ENCODE measurements around the gene MYL3. TPM values are rescaled to one million over a fixed set of nuclear protein-coding genes. Genes with fewer than 3 reads are reported as not detected.

MYL3 gene
- total RNA-seq, 2 donors from 2014 or later = 208 to 223 TPM

GRCh38 chr3:46897829-46898320 lies 34.6 kb upstream of the MYL3 start:
- no peaks in the 10 kb centered on the region for H3K27me3 ChIP-seq
- peaks cover 0 to 24% of the 10 kb centered on the region in 2 donors for H3K4me1 ChIP-seq
- H3K9me3 ChIP-seq = no peaks in the 10 kb centered on the region
- no peak overlapping the region for H3K27ac ChIP-seq
- no peak for DNase-seq (ENCODE audit: low spot score)
- H3K36me3 ChIP-seq = no peaks in the 10 kb centered on the region
- no peak overlapping the region for H3K4me3 ChIP-seq
- no peak for TF ChIP-seq CTCF (IDR thresholded peaks at IDR 0.05)

- no peaks in the 10 kb centered on the region for H3K27me3 ChIP-seq
- no peak overlapping the region for H3K4me3 ChIP-seq
- TF ChIP-seq CTCF (IDR thresholded peaks at IDR 0.05) = no peak
- H3K9me3 ChIP-seq = no peaks in the 10 kb centered on the region
- DNase-seq (ENCODE audit: low spot score) = no peak
- peaks cover 0 to 33% of the 10 kb centered on the region in 2 donors for H3K4me1 ChIP-seq
- no peaks in the 10 kb centered on the region for H3K36me3 ChIP-seq
- no peak overlapping the region for H3K27ac ChIP-seq
Observed at GRCh38 chr3:46897031-46897430, 33.8 kb upstream of the MYL3 start.

GRCh38 chr3:46896386-46896785 lies 33.1 kb upstream of the MYL3 start:
- Histone ChIP-seq H3K9me3 (no peaks in the 10 kb centered on the region), H3K4me3 (no peak overlapping the region), H3K27ac (no peak overlapping the region), H3K4me1 (peaks cover 0 to 39% of the 10 kb centered on the region in 2 donors), H3K27me3 (no peaks in the 10 kb centered on the region), H3K36me3 (no peaks in the 10 kb centered on the region)
- no peak for DNase-seq (ENCODE audit: low spot score)
- no peak for TF ChIP-seq CTCF (IDR thresholded peaks at IDR 0.05)

GRCh38 chr3:46895761-46896160 lies 32.5 kb upstream of the MYL3 start:
- Histone ChIP-seq H3K27ac (no peak overlapping the region), H3K9me3 (no peaks in the 10 kb centered on the region), H3K27me3 (no peaks in the 10 kb centered on the region), H3K36me3 (no peaks in the 10 kb centered on the region), H3K4me1 (peaks cover 0 to 41% of the 10 kb centered on the region in 2 donors), H3K4me3 (no peak overlapping the region)
- no peak for TF ChIP-seq CTCF (IDR thresholded peaks at IDR 0.05)
- no peak for DNase-seq (ENCODE audit: low spot score)

- Histone ChIP-seq H3K27ac (no peak overlapping the region), H3K9me3 (no peaks in the 10 kb centered on the region), H3K4me3 (no peak overlapping the region), H3K27me3 (no peaks in the 10 kb centered on the region), H3K36me3 (no peaks in the 10 kb centered on the region), H3K4me1 (peaks cover 0 to 41% of the 10 kb centered on the region in 2 donors)
- DNase-seq (ENCODE audit: low spot score) = peak; percentile 83
- TF ChIP-seq CTCF (IDR thresholded peaks at IDR 0.05) = peak; percentile 77 to 91
Observed at GRCh38 chr3:46895204-46895660, 32.0 kb upstream of the MYL3 start.

GRCh38 chr3:46894256-46894655 lies 31.0 kb upstream of the MYL3 start:
- H3K27ac ChIP-seq = peak overlapping the region in 1 of 2 donors; percentile 22
- H3K4me3 ChIP-seq = no peak overlapping the region
- DNase-seq (ENCODE audit: low spot score) = no peak
- peaks cover 0 to 33% of the 10 kb centered on the region in 2 donors for H3K4me1 ChIP-seq
- no peaks in the 10 kb centered on the region for H3K36me3 ChIP-seq
- no peak for TF ChIP-seq CTCF (IDR thresholded peaks at IDR 0.05)
- no peaks in the 10 kb centered on the region for H3K27me3 ChIP-seq
- H3K9me3 ChIP-seq = no peaks in the 10 kb centered on the region

Measured in right atrium auricular region (tissue), 2 donors.